H9 (cell line): Measurements from ENCODE around the gene FNDC3A. TPM values are rescaled to one million over a fixed set of nuclear protein-coding genes. Genes with fewer than 3 reads are reported as not detected.

Experiments used
- DNase-seq: peaks from one replicate; pipeline ENCODE4 v3.0.0-alpha.2; 2017
- H2AFZ ChIP-seq: one replicate; pipeline ENCODE4 v1.6.1; 2013; ENCODE audit warnings: mild to moderate bottlenecking, low read length, control low read depth, moderate library complexity
- H2AK5ac ChIP-seq: 2 replicates; pipeline ENCODE4 v1.6.1; 2013; ENCODE audit warnings: low read length, control low read depth, mixed read lengths; ENCODE audit not compliant: insufficient read length
- H2BK120ac ChIP-seq: one replicate; pipeline ENCODE4 v1.6.1; 2013; ENCODE audit warnings: low read depth, mild to moderate bottlenecking, low read length, control low read depth, inconsistent platforms; ENCODE audit not compliant: poor library complexity, severe bottlenecking
- H2BK12ac ChIP-seq: 2 replicates; pipeline ENCODE4 v1.6.1; 2013; ENCODE audit warnings: low read length, control low read depth, mixed read lengths, low read depth; ENCODE audit not compliant: insufficient read length
- H2BK15ac ChIP-seq: 2 replicates; pipeline ENCODE4 v1.6.1; 2013; ENCODE audit warnings: low read depth, low read length, control low read depth
- H2BK20ac ChIP-seq: one replicate; pipeline ENCODE4 v1.6.1; 2013; ENCODE audit warnings: low read depth, mild to moderate bottlenecking, low read length, control low read depth, inconsistent platforms; ENCODE audit not compliant: poor library complexity, severe bottlenecking
- H2BK5ac ChIP-seq: 2 replicates; pipeline ENCODE4 v1.6.1; 2013; ENCODE audit warnings: low read length, control low read depth, mixed read lengths; ENCODE audit not compliant: insufficient read length
- H3K14ac ChIP-seq: 2 replicates; pipeline ENCODE4 v1.6.1; 2013; ENCODE audit warnings: low read length, control low read depth; ENCODE audit not compliant: insufficient read depth
- H3K18ac ChIP-seq: 2 replicates; pipeline ENCODE4 v1.6.1; 2013; ENCODE audit warnings: low read depth, mild to moderate bottlenecking, mixed read lengths, low read length, control low read depth; ENCODE audit not compliant: insufficient read length
- H3K23ac ChIP-seq: 2 replicates; pipeline ENCODE4 v1.6.1; 2013; ENCODE audit warnings: low read length, control low read depth, mixed read lengths, low read depth; ENCODE audit not compliant: insufficient read length
- H3K23me2 ChIP-seq: 2 replicates; pipeline ENCODE4 v1.6.1; 2013; ENCODE audit warnings: low read depth, mild to moderate bottlenecking, mixed read lengths, low read length, control low read depth; ENCODE audit not compliant: insufficient read length, poor library complexity, severe bottlenecking
- H3K27ac ChIP-seq: 2 replicates; pipeline ENCODE4 v1.5.1; 2013; ENCODE audit warnings: low read length, control low read depth, mixed read lengths, low read depth; ENCODE audit not compliant: insufficient read length
- H3K27me3 ChIP-seq: 2 replicates; pipeline ENCODE4 v1.6.1; 2013; ENCODE audit warnings: low read length, control low read depth, inconsistent platforms; ENCODE audit not compliant: insufficient read depth
- H3K4ac ChIP-seq: 2 replicates; pipeline ENCODE4 v1.6.1; 2013; ENCODE audit warnings: low read depth, mild to moderate bottlenecking, control low read depth, inconsistent platforms, low read length, moderate library complexity
- H3K4me1 ChIP-seq: 2 replicates; pipeline ENCODE4 v1.6.1; 2013; ENCODE audit warnings: low read length, control low read depth, inconsistent platforms; ENCODE audit not compliant: insufficient read depth
- H3K4me2 ChIP-seq: 2 replicates; pipeline ENCODE4 v1.6.1; 2013; ENCODE audit warnings: low read length, control low read depth, mixed read lengths; ENCODE audit not compliant: insufficient read length, insufficient read depth
- H3K56ac ChIP-seq: 2 replicates; pipeline ENCODE4 v1.6.1; 2013; ENCODE audit warnings: low read depth, mild to moderate bottlenecking, mixed read lengths, low read length, control low read depth; ENCODE audit not compliant: insufficient read length
- H3K79me1 ChIP-seq: 2 replicates; pipeline ENCODE4 v1.6.1; 2013; ENCODE audit warnings: low read depth, mild to moderate bottlenecking, moderate library complexity, low read length, control low read depth, inconsistent platforms; ENCODE audit not compliant: insufficient read depth, poor library complexity, severe bottlenecking
- H3K79me2 ChIP-seq: 2 replicates; pipeline ENCODE4 v1.6.1; 2013; ENCODE audit warnings: low read length, control low read depth, inconsistent platforms; ENCODE audit not compliant: insufficient read depth
- H3K9ac ChIP-seq: 2 replicates; pipeline ENCODE4 v1.6.1; 2013; ENCODE audit warnings: low read length, control low read depth, mixed read lengths; ENCODE audit not compliant: insufficient read length; ENCODE audit errors: extremely low read depth
- H3K9me3 ChIP-seq: one replicate; pipeline ENCODE4 v1.6.1; 2013; ENCODE audit warnings: low read depth, low read length, inconsistent platforms; ENCODE audit not compliant: control insufficient read depth
- H3T11ph ChIP-seq: one replicate; pipeline ENCODE4 v1.6.1; 2013; ENCODE audit warnings: mild to moderate bottlenecking, low read length, control low read depth, inconsistent platforms
- H4K20me1 ChIP-seq: one replicate; pipeline ENCODE4 v1.6.1; 2013; ENCODE audit not compliant: control insufficient read depth, insufficient read length, insufficient read depth
- H4K5ac ChIP-seq: 2 replicates; pipeline ENCODE4 v1.6.1; 2013; ENCODE audit warnings: low read depth, mild to moderate bottlenecking, mixed read lengths, low read length, control low read depth; ENCODE audit not compliant: insufficient read length
- H4K8ac ChIP-seq: replicated peaks from 2 replicates; pipeline ENCODE4 v1.6.1; 2013; ENCODE audit warnings: low read length, control low read depth, mixed read lengths, low read depth; ENCODE audit not compliant: insufficient read length
- H4K91ac ChIP-seq: 2 replicates; pipeline ENCODE4 v1.6.1; 2013; ENCODE audit warnings: low read depth, mild to moderate bottlenecking, moderate library complexity, mixed read lengths, low read length, control low read depth; ENCODE audit not compliant: insufficient read length
- H3K27ac Mint-ChIP-seq, 3 experiments: 2 replicates in 2 of 3; 3 replicates in 1 of 3; pipeline ENCODE4 v1.8.0; 2020 to 2021; ENCODE audit warnings: mixed read lengths in 3 of 3, mild to moderate bottlenecking in 1 of 3, moderate library complexity in 1 of 3
- H3K27me3 Mint-ChIP-seq: 2 replicates; pipeline ENCODE4 v1.8.0; 2021; ENCODE audit warnings: low read depth, mild to moderate bottlenecking, moderate library complexity, mixed read lengths
- H3K36me3 Mint-ChIP-seq, 3 experiments: 2 replicates in 2 of 3; 3 replicates in 1 of 3; pipeline ENCODE4 v1.8.0; 2020 to 2021; ENCODE audit warnings: low read depth in 3 of 3, mixed read lengths in 3 of 3; ENCODE audit not compliant: insufficient read depth in 1 of 3
- H3K4me1 Mint-ChIP-seq, 2 experiments: 2 replicates each; pipeline ENCODE4 v1.8.0; 2020; ENCODE audit warnings: mixed read lengths in 2 of 2
- H3K4me3 Mint-ChIP-seq, 2 experiments: 2 replicates in 1 of 2; 3 replicates in 1 of 2; pipeline ENCODE4 v1.8.0; 2020 to 2021; ENCODE audit warnings: mild to moderate bottlenecking in 2 of 2, mixed read lengths in 2 of 2, moderate library complexity in 1 of 2
- H3K9me3 Mint-ChIP-seq, 2 experiments: 2 replicates in 1 of 2; 3 replicates in 1 of 2; pipeline ENCODE4 v1.8.0; 2020; ENCODE audit warnings: mild to moderate bottlenecking in 2 of 2, mixed read lengths in 2 of 2, moderate library complexity in 1 of 2
- whole genome bisulfite sequencing: extraction: QIAGEN DNeasy Blood & Tissue Kit; methylation state at CpG from one replicate; pipeline ENCODE4 v1.1.7; 2013; ENCODE audit warnings: missing lambda C conversion rate, low lambda C conversion rate, mixed read lengths; ENCODE audit not compliant: insufficient read length; ENCODE audit errors: extremely low coverage; 5-methylcytosine and 5-hydroxymethylcytosine counted together
- total RNA-seq: library from RNA; stranded (reverse); gene quantifications from 2 replicates; pipeline ENCODE4 v1.2.1, GENCODE V29; 2021
- TF ChIP-seq, protein P1 (sequence below): fragments of 200-600 bp; sonication (generic); conservative IDR thresholded peaks from 3 replicates; pipeline ENCODE4 v1.8.0; 2021; ENCODE audit warnings: antibody characterized with exemption, mild to moderate bottlenecking

Gene FNDC3A
- total RNA-seq, 1 experiment from 2014 or later = 27.4 TPM

DNA sequence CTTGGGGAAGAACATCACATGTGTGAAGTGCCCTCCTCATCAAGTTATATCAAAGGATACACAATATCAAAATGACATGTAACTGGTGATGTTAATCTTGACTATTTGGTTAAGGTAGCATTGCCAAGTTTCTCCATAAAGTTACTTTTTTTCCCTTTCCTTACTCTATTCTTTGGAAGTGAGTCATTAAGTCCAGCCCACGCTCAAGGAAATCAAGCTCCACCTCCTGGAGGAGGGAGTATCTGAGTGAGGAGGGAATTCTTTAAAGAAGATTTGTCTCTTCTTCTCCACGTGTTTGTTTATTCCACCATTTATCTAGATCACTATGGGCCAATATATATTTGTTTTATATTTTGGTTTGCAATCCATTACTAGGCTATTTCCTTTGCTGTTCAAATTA is 33.6 kb upstream of the FNDC3A start:
- no peaks in the 10 kb centered on the region for H3K36me3 Mint-ChIP-seq
- H3K27me3 ChIP-seq = no peaks in the 10 kb centered on the region
- H3K14ac ChIP-seq = no peak overlapping the region
- H4K5ac ChIP-seq = no peak overlapping the region
- H3K4me2 ChIP-seq = no peak overlapping the region
- H3K79me2 ChIP-seq = no peaks in the 10 kb centered on the region
- H3K4ac ChIP-seq = no peak overlapping the region
- H4K20me1 ChIP-seq = no peaks in the 10 kb centered on the region
- no peak overlapping the region for H3K27ac Mint-ChIP-seq
- H2BK15ac ChIP-seq = no peak overlapping the region
- no peak overlapping the region for H3K4me3 Mint-ChIP-seq
- no peaks in the 10 kb centered on the region for H3K23me2 ChIP-seq
- no peaks in the 10 kb centered on the region for H3K79me1 ChIP-seq
- no peak overlapping the region for H4K91ac ChIP-seq
- no peaks in the 10 kb centered on the region for H3K27me3 Mint-ChIP-seq
- H3K23ac ChIP-seq = no peak overlapping the region
- no peak overlapping the region for H3K56ac ChIP-seq
- H3K4me1 ChIP-seq = no peaks in the 10 kb centered on the region
- H2AK5ac ChIP-seq = no peak overlapping the region
- no peak overlapping the region for H4K8ac ChIP-seq
- H2BK5ac ChIP-seq = no peak overlapping the region
- no peak overlapping the region for H3K27ac ChIP-seq
- no peak for DNase-seq
- no peak overlapping the region for H3K9ac ChIP-seq
- H3K9me3 ChIP-seq = no peaks in the 10 kb centered on the region
- H3K4me1 Mint-ChIP-seq = peaks cover 0 to 6% of the 10 kb centered on the region in 2 experiments; a peak in 2 of 4 replicates
- no CpG with 5 or more reads among the region's 2 CpGs for WGBS
- H2BK12ac ChIP-seq = no peak overlapping the region
- H3T11ph ChIP-seq = no peak overlapping the region
- H3K9me3 Mint-ChIP-seq = no peaks in the 10 kb centered on the region
- no peak overlapping the region for H2BK120ac ChIP-seq
- H2AFZ ChIP-seq = no peak overlapping the region
- H2BK20ac ChIP-seq = no peak overlapping the region
- TF ChIP-seq, protein P1, sequence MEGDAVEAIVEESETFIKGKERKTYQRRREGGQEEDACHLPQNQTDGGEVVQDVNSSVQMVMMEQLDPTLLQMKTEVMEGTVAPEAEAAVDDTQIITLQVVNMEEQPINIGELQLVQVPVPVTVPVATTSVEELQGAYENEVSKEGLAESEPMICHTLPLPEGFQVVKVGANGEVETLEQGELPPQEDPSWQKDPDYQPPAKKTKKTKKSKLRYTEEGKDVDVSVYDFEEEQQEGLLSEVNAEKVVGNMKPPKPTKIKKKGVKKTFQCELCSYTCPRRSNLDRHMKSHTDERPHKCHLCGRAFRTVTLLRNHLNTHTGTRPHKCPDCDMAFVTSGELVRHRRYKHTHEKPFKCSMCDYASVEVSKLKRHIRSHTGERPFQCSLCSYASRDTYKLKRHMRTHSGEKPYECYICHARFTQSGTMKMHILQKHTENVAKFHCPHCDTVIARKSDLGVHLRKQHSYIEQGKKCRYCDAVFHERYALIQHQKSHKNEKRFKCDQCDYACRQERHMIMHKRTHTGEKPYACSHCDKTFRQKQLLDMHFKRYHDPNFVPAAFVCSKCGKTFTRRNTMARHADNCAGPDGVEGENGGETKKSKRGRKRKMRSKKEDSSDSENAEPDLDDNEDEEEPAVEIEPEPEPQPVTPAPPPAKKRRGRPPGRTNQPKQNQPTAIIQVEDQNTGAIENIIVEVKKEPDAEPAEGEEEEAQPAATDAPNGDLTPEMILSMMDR = no peak
- H3K18ac ChIP-seq = no peak overlapping the region
